Measurements from ENCODE around the gene EPM2A. TPM values are rescaled to one million over a fixed set of nuclear protein-coding genes. Genes with fewer than 3 reads are reported as not detected.

EPM2A gene
- polyA plus RNA-seq, 2 donors = 1.6 to 3.1 TPM

GRCh38 chr6:145656128-145656527 is 79.2 kb downstream of the EPM2A start:
- no peaks in the 10 kb centered on the region for H3K4me1 ChIP-seq (ENCODE audit: control insufficient read depth in 2 of 2, insufficient read depth in 2 of 2, low read length in 1 of 2)
- 94 to 97% methylated on average over 1 of the region's 1 CpG for WGBS, 2 donors
- H3K27me3 ChIP-seq (ENCODE audit: control insufficient read depth in 1 of 2, insufficient read depth in 2 of 2, low read length in 2 of 2) = no peaks in the 10 kb centered on the region
- no peaks in the 10 kb centered on the region for H3K36me3 ChIP-seq (ENCODE audit: control insufficient read depth in 2 of 2, insufficient read depth in 2 of 2, low read length in 1 of 2)
- H3K27ac ChIP-seq (ENCODE audit: low read depth in 2 of 2, low read length in 1 of 2) = no peak overlapping the region
- no peaks in the 10 kb centered on the region for H3K9me3 ChIP-seq (ENCODE audit: control insufficient read depth in 2 of 2, insufficient read depth in 1 of 2, low read depth in 1 of 2, low read length in 1 of 2)
- H3K4me3 ChIP-seq (ENCODE audit: low read depth in 1 of 2, low read length in 2 of 2) = no peak overlapping the region

- no peaks in the 10 kb centered on the region for H3K9me3 ChIP-seq (ENCODE audit: control insufficient read depth in 2 of 2, insufficient read depth in 1 of 2, low read depth in 1 of 2, low read length in 1 of 2)
- no peaks in the 10 kb centered on the region for H3K4me1 ChIP-seq (ENCODE audit: control insufficient read depth in 2 of 2, insufficient read depth in 2 of 2, low read length in 1 of 2)
- H3K27me3 ChIP-seq (ENCODE audit: control insufficient read depth in 1 of 2, insufficient read depth in 2 of 2, low read length in 2 of 2) = no peaks in the 10 kb centered on the region
- 89 to 90% methylated on average over 1 of the region's 1 CpG for WGBS, 2 donors
- no peak overlapping the region for H3K4me3 ChIP-seq (ENCODE audit: low read depth in 1 of 2, low read length in 2 of 2)
- no peak overlapping the region for H3K27ac ChIP-seq (ENCODE audit: low read depth in 2 of 2, low read length in 1 of 2)
- H3K36me3 ChIP-seq (ENCODE audit: control insufficient read depth in 2 of 2, insufficient read depth in 2 of 2, low read length in 1 of 2) = no peaks in the 10 kb centered on the region
Observed at GRCh38 chr6:145652572-145652971, 82.7 kb downstream of the EPM2A start.

GRCh38 chr6:145651988-145652387 is 83.3 kb downstream of the EPM2A start:
- Histone ChIP-seq H3K27me3 (ENCODE audit: control insufficient read depth in 1 of 2, insufficient read depth in 2 of 2, low read length in 2 of 2) (no peaks in the 10 kb centered on the region), H3K9me3 (ENCODE audit: control insufficient read depth in 2 of 2, insufficient read depth in 1 of 2, low read depth in 1 of 2, low read length in 1 of 2) (no peaks in the 10 kb centered on the region), H3K4me3 (ENCODE audit: low read depth in 1 of 2, low read length in 2 of 2) (no peak overlapping the region), H3K27ac (ENCODE audit: low read depth in 2 of 2, low read length in 1 of 2) (no peak overlapping the region), H3K4me1 (ENCODE audit: control insufficient read depth in 2 of 2, insufficient read depth in 2 of 2, low read length in 1 of 2) (no peaks in the 10 kb centered on the region), H3K36me3 (ENCODE audit: control insufficient read depth in 2 of 2, insufficient read depth in 2 of 2, low read length in 1 of 2) (no peaks in the 10 kb centered on the region)
- 66 to 71% methylated on average over 2 of the region's 2 CpGs for WGBS, 2 donors

GRCh38 chr6:145648149-145648548 is 87.2 kb downstream of the EPM2A start:
- Histone ChIP-seq H3K9me3 (ENCODE audit: control insufficient read depth in 2 of 2, insufficient read depth in 1 of 2, low read depth in 1 of 2, low read length in 1 of 2) (no peaks in the 10 kb centered on the region), H3K36me3 (ENCODE audit: control insufficient read depth in 2 of 2, insufficient read depth in 2 of 2, low read length in 1 of 2) (no peaks in the 10 kb centered on the region), H3K4me1 (ENCODE audit: control insufficient read depth in 2 of 2, insufficient read depth in 2 of 2, low read length in 1 of 2) (no peaks in the 10 kb centered on the region), H3K27me3 (ENCODE audit: control insufficient read depth in 1 of 2, insufficient read depth in 2 of 2, low read length in 2 of 2) (no peaks in the 10 kb centered on the region), H3K4me3 (ENCODE audit: low read depth in 1 of 2, low read length in 2 of 2) (no peak overlapping the region), H3K27ac (ENCODE audit: low read depth in 2 of 2, low read length in 1 of 2) (no peak overlapping the region)
- WGBS, 2 donors = 90 to 94% methylated on average over 4 of the region's 4 CpGs

- Histone ChIP-seq H3K27me3 (ENCODE audit: control insufficient read depth in 1 of 2, insufficient read depth in 2 of 2, low read length in 2 of 2) (no peaks in the 10 kb centered on the region), H3K9me3 (ENCODE audit: control insufficient read depth in 2 of 2, insufficient read depth in 1 of 2, low read depth in 1 of 2, low read length in 1 of 2) (no peaks in the 10 kb centered on the region), H3K4me3 (ENCODE audit: low read depth in 1 of 2, low read length in 2 of 2) (no peak overlapping the region), H3K27ac (ENCODE audit: low read depth in 2 of 2, low read length in 1 of 2) (no peak overlapping the region), H3K4me1 (ENCODE audit: control insufficient read depth in 2 of 2, insufficient read depth in 2 of 2, low read length in 1 of 2) (no peaks in the 10 kb centered on the region), H3K36me3 (ENCODE audit: control insufficient read depth in 2 of 2, insufficient read depth in 2 of 2, low read length in 1 of 2) (no peaks in the 10 kb centered on the region)
- WGBS, 2 donors = 91 to 96% methylated on average over 1 of the region's 1 CpG
Observed at GRCh38 chr6:145647602-145648001, 87.7 kb downstream of the EPM2A start.

GRCh38 chr6:145643760-145644159 is 91.6 kb downstream of the EPM2A start:
- Histone ChIP-seq H3K9me3 (ENCODE audit: control insufficient read depth in 2 of 2, insufficient read depth in 1 of 2, low read depth in 1 of 2, low read length in 1 of 2) (no peaks in the 10 kb centered on the region), H3K36me3 (ENCODE audit: control insufficient read depth in 2 of 2, insufficient read depth in 2 of 2, low read length in 1 of 2) (no peaks in the 10 kb centered on the region), H3K4me3 (ENCODE audit: low read depth in 1 of 2, low read length in 2 of 2) (no peak overlapping the region), H3K27me3 (ENCODE audit: control insufficient read depth in 1 of 2, insufficient read depth in 2 of 2, low read length in 2 of 2) (no peaks in the 10 kb centered on the region), H3K27ac (ENCODE audit: low read depth in 2 of 2, low read length in 1 of 2) (no peak overlapping the region), H3K4me1 (ENCODE audit: control insufficient read depth in 2 of 2, insufficient read depth in 2 of 2, low read length in 1 of 2) (no peaks in the 10 kb centered on the region)
- WGBS, 2 donors = 87 to 88% methylated on average over 3 of the region's 3 CpGs

- Histone ChIP-seq H3K27ac (ENCODE audit: low read depth in 2 of 2, low read length in 1 of 2) (no peak overlapping the region), H3K27me3 (ENCODE audit: control insufficient read depth in 1 of 2, insufficient read depth in 2 of 2, low read length in 2 of 2) (no peaks in the 10 kb centered on the region), H3K36me3 (ENCODE audit: control insufficient read depth in 2 of 2, insufficient read depth in 2 of 2, low read length in 1 of 2) (no peaks in the 10 kb centered on the region), H3K4me1 (ENCODE audit: control insufficient read depth in 2 of 2, insufficient read depth in 2 of 2, low read length in 1 of 2) (peaks cover 0 to 3% of the 10 kb centered on the region in 2 donors), H3K9me3 (ENCODE audit: control insufficient read depth in 2 of 2, insufficient read depth in 1 of 2, low read depth in 1 of 2, low read length in 1 of 2) (peaks cover 0 to 2% of the 10 kb centered on the region in 2 donors), H3K4me3 (ENCODE audit: low read depth in 1 of 2, low read length in 2 of 2) (no peak overlapping the region)
- WGBS, 2 donors = 47 to 56% methylated on average over 11 of the region's 11 CpGs
Observed at GRCh38 chr6:145633981-145634627, 101.2 kb downstream of the EPM2A start.

- Histone ChIP-seq H3K4me1 (ENCODE audit: control insufficient read depth in 2 of 2, insufficient read depth in 2 of 2, low read length in 1 of 2) (peaks cover 0 to 3% of the 10 kb centered on the region in 2 donors), H3K27me3 (ENCODE audit: control insufficient read depth in 1 of 2, insufficient read depth in 2 of 2, low read length in 2 of 2) (no peaks in the 10 kb centered on the region), H3K27ac (ENCODE audit: low read depth in 2 of 2, low read length in 1 of 2) (no peak overlapping the region), H3K9me3 (ENCODE audit: control insufficient read depth in 2 of 2, insufficient read depth in 1 of 2, low read depth in 1 of 2, low read length in 1 of 2) (peaks cover 0 to 2% of the 10 kb centered on the region in 2 donors), H3K4me3 (ENCODE audit: low read depth in 1 of 2, low read length in 2 of 2) (no peak overlapping the region), H3K36me3 (ENCODE audit: control insufficient read depth in 2 of 2, insufficient read depth in 2 of 2, low read length in 1 of 2) (no peaks in the 10 kb centered on the region)
- 91 to 95% methylated on average over 6 of the region's 6 CpGs for WGBS, 2 donors
Observed at GRCh38 chr6:145632971-145633370, 102.3 kb downstream of the EPM2A start.

- Histone ChIP-seq H3K4me3 (ENCODE audit: low read depth in 1 of 2, low read length in 2 of 2) (no peak overlapping the region), H3K27me3 (ENCODE audit: control insufficient read depth in 1 of 2, insufficient read depth in 2 of 2, low read length in 2 of 2) (no peaks in the 10 kb centered on the region), H3K9me3 (ENCODE audit: control insufficient read depth in 2 of 2, insufficient read depth in 1 of 2, low read depth in 1 of 2, low read length in 1 of 2) (peaks cover 0 to 2% of the 10 kb centered on the region in 2 donors), H3K36me3 (ENCODE audit: control insufficient read depth in 2 of 2, insufficient read depth in 2 of 2, low read length in 1 of 2) (peaks cover 0 to 3% of the 10 kb centered on the region in 2 donors), H3K27ac (ENCODE audit: low read depth in 2 of 2, low read length in 1 of 2) (no peak overlapping the region), H3K4me1 (ENCODE audit: control insufficient read depth in 2 of 2, insufficient read depth in 2 of 2, low read length in 1 of 2) (peaks cover 0 to 3% of the 10 kb centered on the region in 2 donors)
Observed at GRCh38 chr6:145631374-145631773, 103.9 kb downstream of the EPM2A start.

- Histone ChIP-seq H3K27ac (ENCODE audit: low read depth in 2 of 2, low read length in 1 of 2) (no peak overlapping the region), H3K36me3 (ENCODE audit: control insufficient read depth in 2 of 2, insufficient read depth in 2 of 2, low read length in 1 of 2) (peaks cover 0 to 3% of the 10 kb centered on the region in 2 donors), H3K27me3 (ENCODE audit: control insufficient read depth in 1 of 2, insufficient read depth in 2 of 2, low read length in 2 of 2) (no peaks in the 10 kb centered on the region), H3K4me3 (ENCODE audit: low read depth in 1 of 2, low read length in 2 of 2) (no peak overlapping the region), H3K9me3 (ENCODE audit: control insufficient read depth in 2 of 2, insufficient read depth in 1 of 2, low read depth in 1 of 2, low read length in 1 of 2) (peaks cover 0 to 2% of the 10 kb centered on the region in 2 donors), H3K4me1 (ENCODE audit: control insufficient read depth in 2 of 2, insufficient read depth in 2 of 2, low read length in 1 of 2) (peaks cover 0 to 3% of the 10 kb centered on the region in 2 donors)
- 95 to 100% methylated on average over 3 of the region's 3 CpGs for WGBS, 2 donors
Observed at GRCh38 chr6:145630598-145630997, 104.7 kb downstream of the EPM2A start.

Measured in esophagus (tissue), 2 donors.